Keratinocyte (primary cell): ENCODE data around the gene DAB1.

Source experiments
- CTCF ChIP-seq, 3 experiments: IDR thresholded peaks in 1 of 3; conservative IDR thresholded peaks in 1 of 3; optimal IDR thresholded peaks in 1 of 3; 2 replicates in 2 of 3; 3 replicates in 1 of 3; pipeline versions ENCODE3 to v1.5.1; 2011; ENCODE audit warnings: low read length in 3 of 3, mild to moderate bottlenecking in 3 of 3, moderate library complexity in 2 of 3, control low read depth in 1 of 3, inconsistent platforms in 1 of 3; ENCODE audit not compliant: insufficient read depth in 2 of 3; ENCODE audit errors: extremely low read depth in 1 of 3
- EZH2 ChIP-seq: IDR thresholded peaks from one replicate; pipeline ENCODE4 v1.6.1; 2012; ENCODE audit warnings: inconsistent platforms, mild to moderate bottlenecking, low read length, moderate library complexity

- TF ChIP-seq CTCF (optimal IDR thresholded peaks at IDR 0.05 in 1 of 3, IDR thresholded peaks at IDR 0.05 in 1 of 3, conservative IDR thresholded peaks at IDR 0.05 in 1 of 3; ENCODE audit: extremely low read depth in 1 of 3, insufficient read depth in 2 of 3, low read length in 3 of 3), result no peak
- TF ChIP-seq EZH2, result no peak
Measured at GRCh38 chr1:57331620-57332019, 92.2 kb downstream of the DAB1 start.
